Smooth muscle cell (in vitro differentiated cells): ENCODE data around the gene ZC2HC1C. TPM values are rescaled to one million over a fixed set of nuclear protein-coding genes. Genes with fewer than 3 reads are reported as not detected.

ENCODE experiments used
- DNase-seq: peaks from one replicate; lab custom pipeline; 2025; ENCODE audit not compliant: unreplicated experiment; lab: John Stamatoyannopoulos, UW
- H2AFZ ChIP-seq: fragments of 200-600 bp; sonication (generic); 2 replicates; pipeline ENCODE4 v1.6.0; 2016; ENCODE audit warnings: antibody characterized with exemption, low read depth, mild to moderate bottlenecking
- H3F3A ChIP-seq: fragments of 200-600 bp; sonication (generic); 2 replicates; pipeline ENCODE4 v1.6.0; 2017; ENCODE audit warnings: antibody characterized with exemption, low read depth
- H3K27ac ChIP-seq: fragments of 200-600 bp; sonication (generic); 2 replicates; pipeline ENCODE4 v1.5.1; 2016; ENCODE audit warnings: low read depth, mild to moderate bottlenecking
- H3K27me3 ChIP-seq: fragments of 200-600 bp; sonication (generic); 2 replicates; pipeline ENCODE4 v1.6.1; 2016; ENCODE audit warnings: low read depth, mild to moderate bottlenecking
- H3K36me3 ChIP-seq: fragments of 200-600 bp; sonication (generic); 2 replicates; pipeline ENCODE4 v1.5.1; 2016; ENCODE audit warnings: low read depth
- H3K4me1 ChIP-seq: fragments of 200-600 bp; sonication (generic); 2 replicates; pipeline ENCODE4 v1.5.1; 2016; ENCODE audit warnings: low read depth
- H3K4me2 ChIP-seq: fragments of 200-600 bp; sonication (generic); 2 replicates; pipeline ENCODE4 v1.6.0; 2016; ENCODE audit warnings: mild to moderate bottlenecking
- H3K4me3 ChIP-seq: fragments of 200-600 bp; sonication (generic); 2 replicates; pipeline ENCODE4 v1.5.1; 2016; ENCODE audit warnings: mild to moderate bottlenecking
- H3K79me2 ChIP-seq: fragments of 200-600 bp; sonication (generic); 2 replicates; pipeline ENCODE4 v1.6.0; 2016; ENCODE audit warnings: low read depth, mild to moderate bottlenecking
- H3K9ac ChIP-seq: fragments of 200-600 bp; sonication (generic); 2 replicates; pipeline ENCODE4 v1.6.0; 2016; ENCODE audit warnings: low read depth
- H3K9me3 ChIP-seq: fragments of 200-600 bp; sonication (generic); replicated peaks from 2 replicates; pipeline ENCODE4 v1.5.1; 2016; ENCODE audit warnings: low read depth
- H4K20me1 ChIP-seq: fragments of 200-600 bp; sonication (generic); 2 replicates; pipeline ENCODE4 v1.6.0; 2016; ENCODE audit warnings: low read depth
- CTCF ChIP-seq: fragments of 200-600 bp; sonication (generic); IDR thresholded peaks from 2 replicates; pipeline ENCODE4 v1.5.1; 2017; ENCODE audit warnings: borderline replicate concordance, mild to moderate bottlenecking, antibody characterized with exemption; ENCODE audit not compliant: insufficient read depth, poor library complexity, severe bottlenecking
- WGBS: methylation state at CpG from one replicate; pipeline ENCODE4 v1.1.7; 2016; ENCODE audit warnings: low lambda C conversion rate; 5-methylcytosine and 5-hydroxymethylcytosine counted together
- polyA plus RNA-seq: library from polyadenylated mRNA; unstranded; fragments of >200 nt; fragmentation: Nextera tagmentation; extraction: Ambion mirVana; gene quantifications from 2 replicates; pipeline ENCODE4 v1.2.1, GENCODE V29; 2016
- total RNA-seq: library from RNA; depleted of rRNA; stranded (reverse); fragments of >200 nt; gene quantifications from 2 replicates; pipeline ENCODE4 v1.2.3, GENCODE V29; 2014

Gene ZC2HC1C
- total and polyA plus RNA-seq, 2 experiments from 2014 or later = 0.18 to 0.53 TPM

DNA sequence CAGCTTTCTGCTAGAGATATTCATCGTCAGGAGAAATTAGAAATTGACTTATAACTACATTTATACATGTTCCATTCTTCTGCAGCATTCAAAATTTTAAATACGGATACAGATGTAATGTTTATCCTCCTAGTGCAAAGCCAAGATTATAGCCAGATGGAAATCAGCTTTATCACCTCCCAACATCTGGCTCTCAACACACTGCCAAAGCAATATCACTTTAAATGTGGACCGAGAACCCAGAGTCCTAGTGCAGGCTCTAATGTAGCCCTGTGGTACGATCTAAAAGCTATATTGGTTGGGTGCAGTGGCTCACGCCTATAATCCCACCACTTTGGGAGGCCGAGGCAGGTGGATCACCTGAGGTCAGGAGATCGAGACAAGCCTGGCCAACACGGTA lies 24.7 kb upstream of the ZC2HC1C start:
- TF ChIP-seq CTCF = no peak
- H4K20me1 ChIP-seq = no peaks in the 10 kb centered on the region
- H2AFZ ChIP-seq = no peak overlapping the region
- H3K9me3 ChIP-seq = no peaks in the 10 kb centered on the region
- H3K9ac ChIP-seq = no peak overlapping the region
- H3K36me3 ChIP-seq = no peaks in the 10 kb centered on the region
- H3K4me1 ChIP-seq = no peaks in the 10 kb centered on the region
- H3K27ac ChIP-seq = no peak overlapping the region
- 94% methylated on average over 8 of the region's 8 CpGs for WGBS
- H3K79me2 ChIP-seq = peaks cover 21% of the 10 kb centered on the region
- no peaks in the 10 kb centered on the region for H3K27me3 ChIP-seq
- DNase-seq = no peak
- no peaks in the 10 kb centered on the region for H3F3A ChIP-seq
- no peak overlapping the region for H3K4me2 ChIP-seq
- no peak overlapping the region for H3K4me3 ChIP-seq

- H3K27ac ChIP-seq = no peak overlapping the region
- no peaks in the 10 kb centered on the region for H3F3A ChIP-seq
- H4K20me1 ChIP-seq = no peaks in the 10 kb centered on the region
- H3K4me1 ChIP-seq = peaks cover 4% of the 10 kb centered on the region
- H3K36me3 ChIP-seq = no peaks in the 10 kb centered on the region
- DNase-seq = no peak
- no peaks in the 10 kb centered on the region for H3K9me3 ChIP-seq
- no peak overlapping the region for H3K4me2 ChIP-seq
- H3K27me3 ChIP-seq = no peaks in the 10 kb centered on the region
- peaks cover 30% of the 10 kb centered on the region for H3K79me2 ChIP-seq
- 89% methylated on average over 5 of the region's 5 CpGs for WGBS
- no peak for TF ChIP-seq CTCF
- H2AFZ ChIP-seq = no peak overlapping the region
- no peak overlapping the region for H3K4me3 ChIP-seq
- H3K9ac ChIP-seq = no peak overlapping the region
Observed at GRCh38 chr14:75046275-75046674, 23.2 kb upstream of the ZC2HC1C start.

DNA sequence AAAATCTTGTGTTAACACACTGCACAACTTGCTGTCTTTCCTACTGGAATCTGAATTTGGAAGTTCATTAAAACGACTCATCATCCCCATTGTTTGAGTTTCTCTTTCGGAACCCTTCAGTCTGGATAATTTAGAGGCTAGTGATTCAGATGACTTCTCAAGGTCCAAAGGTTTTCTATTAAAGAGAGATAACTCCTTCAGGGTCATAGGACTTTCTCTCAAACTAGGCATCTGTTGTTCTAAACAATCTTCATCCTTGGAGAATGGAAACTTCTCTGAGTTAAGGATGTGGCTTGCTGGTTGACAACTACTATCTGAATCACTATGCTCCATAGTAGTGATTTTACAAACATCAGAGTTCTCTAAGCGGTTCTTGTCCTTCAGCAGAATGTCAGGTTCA lies 22.5 kb upstream of the ZC2HC1C start:
- Histone ChIP-seq H3K36me3 (no peaks in the 10 kb centered on the region), H3K4me3 (no peak overlapping the region), H3K9me3 (no peaks in the 10 kb centered on the region), H3F3A (no peaks in the 10 kb centered on the region), H3K4me1 (peaks cover 4% of the 10 kb centered on the region), H3K27me3 (no peaks in the 10 kb centered on the region), H3K27ac (no peak overlapping the region), H4K20me1 (no peaks in the 10 kb centered on the region), H3K4me2 (no peak overlapping the region), H2AFZ (no peak overlapping the region), H3K9ac (no peak overlapping the region), H3K79me2 (peaks cover 30% of the 10 kb centered on the region)
- no peak for DNase-seq
- no peak for TF ChIP-seq CTCF
- WGBS = 94% methylated on average over 3 of the region's 3 CpGs

GRCh38 chr14:75047506-75047905 lies 21.9 kb upstream of the ZC2HC1C start:
- H3K4me1 ChIP-seq = peaks cover 4% of the 10 kb centered on the region
- no peak for DNase-seq
- WGBS = 96% methylated on average over 4 of the region's 4 CpGs

More at GRCh38 chr14:75047506-75047905, 21.9 kb upstream of the ZC2HC1C start:
- H3K4me3 ChIP-seq = no peak overlapping the region
- H4K20me1 ChIP-seq = no peaks in the 10 kb centered on the region
- H3K4me2 ChIP-seq = no peak overlapping the region
- TF ChIP-seq CTCF = no peak
- H3K9me3 ChIP-seq = no peaks in the 10 kb centered on the region
- no peaks in the 10 kb centered on the region for H3K27me3 ChIP-seq
- no peak overlapping the region for H3K27ac ChIP-seq
- H3K9ac ChIP-seq = no peak overlapping the region
- no peak overlapping the region for H2AFZ ChIP-seq
- H3K79me2 ChIP-seq = peaks cover 30% of the 10 kb centered on the region
- H3K36me3 ChIP-seq = no peaks in the 10 kb centered on the region
- no peaks in the 10 kb centered on the region for H3F3A ChIP-seq
